G401.6 (cell line): ENCODE data around the gene VPS26A.
"Not testable (repeated sequence)": the region's sequence is repeated elsewhere in the genome, so short reads cannot be mapped to it uniquely, and the experiment has no call there.

Experiments used
- FAIRE-seq: peaks from 2 replicates; lab custom pipeline; 2012; peaks lifted over from hg19 to GRCh38; lab: Jason Lieb, UNC

The VPS26A gene

GRCh38 chr10:69103784-69104183, 20.2 kb upstream of the VPS26A start:
- FAIRE-seq = no peak

GRCh38 chr10:69104994-69105790, 18.8 kb upstream of the VPS26A start:
- no peak for FAIRE-seq

GRCh38 chr10:69107176-69107490, 16.8 kb upstream of the VPS26A start:
- FAIRE-seq = no peak

- no peak for FAIRE-seq
These were observed 16.3 kb upstream of the VPS26A start for GRCh38 chr10:69107699-69108098.

- no peak for FAIRE-seq
These were observed 4.1 kb upstream of the VPS26A start for GRCh38 chr10:69119896-69120295.

- peak; percentile 71 for FAIRE-seq
These were observed 652 bp upstream of the VPS26A start for GRCh38 chr10:69123306-69123746.

GRCh38 chr10:69124563-69125268, 738 bp downstream of the VPS26A start:
- no peak for FAIRE-seq

- FAIRE-seq = no peak
These were observed 1.6 kb downstream of the VPS26A start for GRCh38 chr10:69125554-69125953.

- no peak for FAIRE-seq
These were observed 6.3 kb downstream of the VPS26A start for GRCh38 chr10:69130251-69130650.

- no peak for FAIRE-seq
These were observed 16.0 kb downstream of the VPS26A start for GRCh38 chr10:69139961-69140360.

- FAIRE-seq = no peak
These were observed 17.3 kb downstream of the VPS26A start for GRCh38 chr10:69141304-69141703.

GRCh38 chr10:69142074-69142473, 18.1 kb downstream of the VPS26A start:
- FAIRE-seq = not testable (repeated sequence)

GRCh38 chr10:69142983-69143382, 19.0 kb downstream of the VPS26A start:
- FAIRE-seq = no peak

- no peak for FAIRE-seq
These were observed 21.4 kb downstream of the VPS26A start for GRCh38 chr10:69145329-69145728.

- no peak for FAIRE-seq
These were observed 21.9 kb downstream of the VPS26A start for GRCh38 chr10:69145864-69146263.

GRCh38 chr10:69146759-69147158, 22.8 kb downstream of the VPS26A start:
- FAIRE-seq = no peak

- FAIRE-seq = no peak
These were observed 28.0 kb downstream of the VPS26A start for GRCh38 chr10:69151984-69152383.

- FAIRE-seq = no peak
These were observed 29.2 kb downstream of the VPS26A start for GRCh38 chr10:69153227-69153626.

GRCh38 chr10:69160809-69161241, 36.8 kb downstream of the VPS26A start:
- FAIRE-seq = no peak

GRCh38 chr10:69168493-69168892, 44.5 kb downstream of the VPS26A start:
- FAIRE-seq = no peak

GRCh38 chr10:69172241-69172982, 48.4 kb downstream of the VPS26A start:
- no peak for FAIRE-seq

GRCh38 chr10:69175326-69175725, 51.3 kb downstream of the VPS26A start:
- FAIRE-seq = not testable (repeated sequence)

GRCh38 chr10:69176823-69177222, 52.8 kb downstream of the VPS26A start:
- no peak for FAIRE-seq
